HG03139 (cell line): ENCODE measurements around the gene CLIP4.

Source experiments
- ATAC-seq: cut with Tn5 transposase; IDR thresholded peaks from one replicate; pipeline ENCODE4 v1.9.1; 2021; ENCODE audit not compliant: unreplicated experiment

CLIP4 gene

DNA sequence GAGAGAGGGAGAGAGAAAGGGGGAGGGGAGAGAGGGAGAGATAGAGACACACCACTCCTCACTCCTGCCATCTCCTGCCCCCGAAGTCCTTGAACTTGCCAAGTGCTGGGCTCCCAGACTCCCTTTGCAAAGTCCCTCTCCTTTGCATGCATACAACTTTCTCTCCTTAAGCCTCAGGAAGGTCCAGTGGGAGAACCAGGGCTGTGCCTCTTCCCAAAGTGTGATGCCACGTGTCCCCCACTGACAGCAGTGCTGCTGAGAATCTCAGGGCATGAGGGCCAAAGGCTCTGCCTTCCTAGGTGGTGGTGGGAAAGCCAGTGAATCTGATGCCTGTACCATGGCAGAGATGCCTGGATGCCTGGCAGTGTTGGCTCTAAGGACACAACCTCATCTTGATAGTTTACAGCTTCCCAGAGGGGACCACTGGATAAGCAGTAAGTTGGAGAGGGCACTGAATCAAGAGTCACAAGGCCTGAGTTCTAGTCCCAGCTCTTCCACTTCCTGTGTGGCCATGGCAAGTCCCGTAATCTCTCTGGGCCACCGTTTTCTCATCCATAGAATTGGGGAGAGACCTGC lies 103.4 kb downstream of the CLIP4 start:
- ATAC-seq, result no peak

DNA sequence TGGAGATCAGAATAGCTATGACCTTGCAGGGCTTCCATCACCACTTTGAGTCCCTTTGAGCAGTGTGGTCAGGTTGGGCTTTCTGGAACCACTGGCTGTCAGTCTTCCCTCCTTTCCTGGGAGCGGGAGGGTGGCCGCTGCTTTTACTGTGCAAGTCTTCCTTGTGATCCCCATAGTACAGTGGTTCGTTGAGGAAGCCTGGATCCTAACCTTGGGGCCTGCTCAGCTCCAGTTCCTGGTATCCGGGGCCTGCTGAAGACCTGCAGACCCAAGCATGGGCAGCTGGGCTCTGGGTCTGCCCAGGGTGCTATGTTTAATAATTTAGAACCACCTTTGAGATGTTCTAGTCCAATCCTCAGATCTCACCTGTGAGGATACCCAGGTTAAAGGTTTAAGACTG lies 104.2 kb downstream of the CLIP4 start:
- no peak for ATAC-seq

DNA sequence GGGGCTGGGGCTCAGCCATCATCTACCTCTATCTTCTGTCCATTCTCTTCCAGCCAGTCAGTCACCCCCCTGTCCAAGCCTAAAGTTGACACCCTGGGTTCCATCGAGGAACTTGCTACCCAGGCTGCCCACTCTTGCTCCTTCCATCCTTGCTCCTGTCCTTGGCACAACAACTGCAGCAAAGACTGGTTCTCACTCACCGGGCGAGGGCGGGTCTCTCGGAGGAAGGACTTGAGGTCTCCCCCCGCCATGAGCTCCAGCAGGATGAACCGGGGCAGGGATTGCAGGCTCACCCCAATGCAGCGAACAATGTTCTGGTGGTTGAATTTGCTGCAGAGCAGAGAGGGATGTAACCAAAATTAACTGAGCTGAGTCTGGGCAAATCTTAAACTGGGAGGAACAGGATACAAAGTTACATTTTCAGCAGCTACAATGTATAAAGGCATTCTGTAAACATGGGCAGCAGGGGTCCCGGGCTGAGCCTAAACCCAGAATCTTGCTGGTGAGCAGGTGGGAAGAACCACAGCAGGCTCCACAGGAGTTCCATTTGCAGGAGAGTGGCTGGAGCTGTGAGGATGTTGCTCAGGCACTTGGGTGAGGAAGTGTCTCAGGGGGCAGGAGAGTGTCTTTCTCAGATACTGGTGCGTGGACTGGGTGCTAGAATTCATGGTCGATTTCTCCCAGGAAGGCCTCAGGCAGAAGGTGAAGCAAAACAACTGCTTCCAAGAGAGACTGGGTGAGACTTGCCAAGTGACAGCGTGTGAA lies 105.5 kb downstream of the CLIP4 start:
- ATAC-seq, result no peak

DNA sequence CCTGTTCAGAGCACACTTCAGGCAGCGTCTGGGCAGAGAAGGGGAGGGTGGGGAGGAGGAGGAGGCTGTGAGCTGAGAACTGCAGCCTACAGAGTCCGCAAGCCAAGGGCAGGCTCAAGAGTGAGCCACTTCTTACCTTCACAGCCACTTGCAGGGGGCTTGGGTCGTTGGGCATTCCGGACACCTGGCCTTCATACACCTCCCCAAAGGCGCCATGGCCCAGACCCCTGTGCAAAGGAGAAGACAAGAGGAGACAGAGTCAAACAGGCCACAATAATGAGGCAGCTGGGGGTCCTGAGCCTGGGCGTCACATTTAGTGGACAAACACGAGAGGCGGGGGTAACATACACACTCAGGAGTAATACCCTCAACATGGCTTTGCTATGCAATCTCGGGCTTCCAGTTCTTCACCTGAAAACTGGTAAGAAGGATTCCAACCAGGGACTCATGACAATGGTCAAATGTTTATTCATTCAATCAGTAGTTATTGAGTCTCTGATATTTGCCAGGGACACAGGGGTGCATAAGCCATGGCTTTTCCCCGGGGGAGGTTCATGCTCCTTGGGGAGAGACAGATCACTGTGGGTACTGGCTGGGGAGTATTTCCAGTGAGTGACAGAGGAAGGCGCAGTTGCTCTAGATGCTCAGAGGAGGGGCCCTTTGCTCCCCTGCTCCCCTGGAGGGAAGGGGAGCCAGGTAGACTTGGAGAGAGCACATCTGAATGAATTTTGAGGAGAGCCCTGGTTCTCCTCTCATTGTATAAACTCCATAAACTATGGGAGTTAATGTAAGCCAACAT lies 107.4 kb downstream of the CLIP4 start:
- ATAC-seq, result no peak

DNA sequence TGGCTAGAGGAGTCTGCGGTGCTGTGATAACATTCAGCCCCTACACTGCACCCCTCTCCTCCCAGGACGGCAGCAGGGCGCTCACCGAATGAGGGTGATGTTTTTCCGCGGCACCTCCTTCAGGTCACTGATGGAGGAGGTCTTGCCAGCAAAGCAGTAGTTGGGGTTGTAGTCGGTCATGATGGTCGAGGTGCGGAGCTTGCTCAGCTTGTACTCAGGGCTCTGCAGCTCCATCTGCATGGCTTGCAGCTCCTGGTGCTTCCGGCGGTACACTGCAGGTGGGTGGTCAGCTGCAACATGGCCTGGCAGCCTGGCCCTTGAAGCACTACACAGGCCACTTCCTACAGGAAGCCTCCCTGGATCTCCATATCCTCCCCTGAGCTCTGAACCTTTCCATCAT lies 108.0 kb downstream of the CLIP4 start:
- no peak for ATAC-seq

DNA sequence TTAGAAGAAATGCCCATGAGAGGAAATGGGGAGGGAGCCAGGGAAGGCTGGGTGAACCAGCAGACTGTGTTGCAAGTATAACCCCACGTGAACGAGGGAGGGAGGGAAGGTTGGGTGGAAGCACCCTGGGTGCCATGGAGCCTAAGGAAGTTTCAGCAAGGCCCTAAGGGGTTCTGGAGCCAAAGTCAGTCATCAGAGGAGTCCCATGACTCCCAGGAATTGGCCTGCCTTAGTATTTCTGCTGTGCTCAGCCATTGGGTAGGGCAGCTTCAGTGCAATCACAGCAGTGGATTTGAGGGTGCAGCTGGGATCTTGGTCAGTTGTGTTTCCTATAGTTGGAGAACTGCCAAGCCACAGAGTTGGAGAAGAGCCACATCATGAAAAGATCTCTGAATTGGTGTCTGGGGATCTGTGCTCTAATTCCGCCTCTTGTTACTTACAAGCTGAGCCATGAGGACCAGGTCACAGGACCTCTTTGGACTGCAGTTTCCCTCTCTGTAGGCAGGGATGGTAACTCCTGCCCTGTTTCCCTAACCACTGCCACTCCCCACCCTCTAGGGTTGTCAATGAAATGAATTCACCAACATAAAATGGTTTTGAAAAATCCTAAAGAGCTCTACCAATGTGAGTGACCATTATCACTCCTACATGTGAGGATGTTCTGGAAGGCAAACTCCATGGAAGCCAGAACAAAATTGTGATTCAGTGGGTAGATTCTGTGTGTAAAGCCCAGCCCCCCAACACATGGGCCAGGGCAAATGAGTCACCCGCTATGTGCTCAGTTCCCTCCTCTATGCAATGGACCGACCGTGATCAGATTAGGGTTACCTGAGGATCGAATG lies 108.9 kb downstream of the CLIP4 start:
- no peak for ATAC-seq

DNA sequence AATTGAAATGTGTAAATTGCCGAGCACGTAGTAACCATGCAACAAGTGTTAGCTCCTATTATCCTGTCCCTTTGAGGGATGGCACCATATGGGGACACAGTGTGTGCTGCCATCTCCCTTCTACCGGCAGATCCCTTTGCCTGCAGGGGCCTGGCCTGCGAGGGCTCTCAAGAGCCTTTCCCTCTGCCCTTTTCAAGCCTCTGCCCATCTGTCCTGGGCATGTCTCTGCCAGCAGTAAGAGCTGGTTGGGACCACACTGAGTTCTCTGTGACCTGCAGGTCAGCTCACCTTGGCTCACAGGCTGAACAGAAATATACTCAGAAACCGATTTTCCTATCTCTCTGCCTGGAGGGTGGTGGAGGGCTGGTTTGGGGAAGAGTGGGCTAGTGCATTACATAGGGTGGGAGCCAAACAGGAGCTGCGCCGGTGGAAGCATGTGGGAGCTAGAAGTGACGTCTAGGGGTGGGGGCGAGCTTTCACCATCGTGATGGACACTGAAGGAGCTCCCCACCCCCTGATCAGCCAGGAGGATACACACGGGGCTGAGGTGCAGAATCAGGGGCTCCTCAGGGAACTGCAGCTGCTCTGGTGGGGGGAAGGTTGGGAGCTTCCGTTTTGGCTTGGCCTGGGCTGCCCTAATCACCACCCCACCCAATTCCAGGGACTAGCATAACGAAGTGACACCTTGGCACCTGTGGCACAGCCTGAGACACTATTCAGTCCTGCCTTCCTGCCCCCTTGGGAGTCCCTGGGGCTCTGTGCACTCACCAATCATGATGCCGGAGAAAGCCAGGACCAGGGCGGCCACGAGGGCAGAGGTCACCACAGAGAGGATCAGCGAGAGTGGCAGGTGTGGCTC lies 109.7 kb downstream of the CLIP4 start:
- no peak for ATAC-seq

DNA sequence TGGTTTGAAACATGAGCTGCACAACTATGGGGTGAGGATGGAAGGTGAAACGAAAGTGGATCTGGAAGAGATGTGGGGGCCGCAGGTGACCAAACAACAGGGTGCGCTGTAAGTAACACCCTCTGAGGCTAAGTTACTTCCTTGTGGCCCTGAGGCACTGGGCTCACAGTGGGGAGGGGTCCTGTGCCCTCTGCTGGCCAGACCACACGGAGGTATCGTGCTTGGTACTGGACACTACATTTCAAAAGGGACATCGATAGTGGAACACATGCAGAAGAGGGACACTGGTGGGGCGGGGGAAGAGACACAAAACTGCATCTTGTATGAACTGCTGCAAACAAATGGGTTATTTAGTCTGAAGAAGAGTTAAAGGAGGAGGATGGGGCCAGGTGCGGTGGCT lies 110.6 kb downstream of the CLIP4 start:
- ATAC-seq, result no peak

DNA sequence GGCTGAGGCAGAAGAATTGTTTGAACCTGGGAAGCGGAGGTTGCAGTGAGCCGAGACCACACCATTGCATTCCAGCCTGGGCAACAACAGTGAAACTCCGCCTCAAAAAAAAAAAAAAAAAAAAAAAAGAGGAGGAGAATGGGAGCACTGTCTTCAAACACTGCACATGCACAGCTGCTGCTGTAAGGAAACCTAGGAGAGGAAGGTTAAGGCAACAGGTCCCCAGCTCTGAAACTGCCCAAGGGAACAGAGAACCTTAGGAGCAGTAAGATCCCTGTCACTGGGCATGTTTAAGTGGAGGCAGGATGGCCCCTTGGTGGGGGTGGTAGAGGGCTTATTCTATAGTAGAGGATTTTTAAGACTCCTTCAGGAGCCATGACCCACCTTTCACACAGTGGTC lies 111.2 kb downstream of the CLIP4 start:
- no peak for ATAC-seq

DNA sequence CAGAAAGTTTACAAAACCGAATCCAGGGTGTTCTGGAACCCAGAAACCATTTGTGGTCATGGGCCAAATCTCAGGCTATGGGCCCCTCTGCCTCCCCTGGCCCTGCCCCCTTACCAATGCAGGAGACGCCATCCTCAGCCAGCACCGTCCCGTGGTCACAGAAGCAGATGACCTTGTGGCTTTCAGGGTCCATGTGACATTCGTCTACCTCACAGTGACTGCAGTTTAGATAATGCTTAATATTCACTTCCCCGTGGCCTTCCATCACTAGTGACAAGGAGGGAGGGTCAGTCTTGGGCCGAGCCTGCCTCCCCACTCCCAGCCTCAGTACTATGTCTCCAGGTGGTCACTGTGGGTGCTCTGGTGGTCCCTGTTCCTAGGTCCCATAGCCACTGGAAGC lies 111.6 kb downstream of the CLIP4 start:
- no peak for ATAC-seq

DNA sequence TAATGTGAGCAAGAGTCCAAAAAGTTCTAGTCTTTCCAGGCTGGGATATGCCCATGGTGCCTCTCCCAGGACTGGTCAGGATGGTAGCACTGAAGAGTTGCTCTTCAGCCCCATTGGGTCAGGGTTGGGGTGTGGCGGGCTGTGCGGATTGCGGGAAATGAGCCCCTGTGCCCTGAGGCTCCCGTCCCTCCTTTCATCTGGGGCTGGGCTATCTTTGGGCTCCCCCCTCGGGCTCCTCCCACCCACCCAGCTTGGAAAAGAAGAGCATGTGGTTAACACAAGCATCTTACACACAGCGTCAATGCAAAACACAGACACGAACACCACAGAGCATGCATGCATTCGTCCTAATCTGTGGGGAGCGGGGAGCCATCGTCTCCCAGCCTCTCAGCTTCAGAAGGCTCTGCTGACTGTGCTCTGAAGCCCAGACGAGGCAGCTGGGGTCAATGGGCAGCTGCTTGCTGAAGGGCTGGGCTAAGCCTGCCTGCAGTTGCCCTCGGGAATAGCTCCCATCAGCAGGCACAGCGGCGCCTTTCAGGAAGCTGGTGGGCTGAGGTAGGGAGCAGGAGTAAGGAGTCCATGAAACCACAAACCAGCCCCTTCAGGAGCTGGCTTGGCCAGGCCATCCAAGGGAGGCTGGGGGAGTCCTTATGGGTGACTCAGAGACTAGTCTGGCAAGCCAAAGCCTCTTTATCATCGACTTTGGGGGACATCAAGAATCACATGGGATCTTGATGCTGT lies 112.9 kb downstream of the CLIP4 start:
- ATAC-seq, result no peak

DNA sequence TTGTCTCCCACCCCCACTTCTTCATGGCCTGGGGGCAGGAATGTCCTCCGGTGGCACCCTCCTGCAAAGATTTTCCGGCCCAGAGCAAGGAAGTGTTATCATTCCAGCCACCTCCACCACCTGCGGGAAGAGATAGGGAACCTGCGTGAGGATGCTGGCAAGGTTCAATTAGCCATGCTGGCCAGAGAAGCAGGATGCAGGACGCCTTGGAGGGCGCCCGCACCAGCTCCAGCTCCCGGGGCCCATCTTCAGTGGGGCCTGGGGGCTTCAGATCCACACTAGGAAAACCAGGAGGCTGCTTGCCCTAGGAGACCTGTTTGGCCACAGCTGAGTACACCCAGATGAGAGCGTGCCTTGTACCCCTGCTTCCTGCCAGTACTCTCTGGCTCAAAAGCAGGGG lies 113.7 kb downstream of the CLIP4 start:
- ATAC-seq, result no peak

DNA sequence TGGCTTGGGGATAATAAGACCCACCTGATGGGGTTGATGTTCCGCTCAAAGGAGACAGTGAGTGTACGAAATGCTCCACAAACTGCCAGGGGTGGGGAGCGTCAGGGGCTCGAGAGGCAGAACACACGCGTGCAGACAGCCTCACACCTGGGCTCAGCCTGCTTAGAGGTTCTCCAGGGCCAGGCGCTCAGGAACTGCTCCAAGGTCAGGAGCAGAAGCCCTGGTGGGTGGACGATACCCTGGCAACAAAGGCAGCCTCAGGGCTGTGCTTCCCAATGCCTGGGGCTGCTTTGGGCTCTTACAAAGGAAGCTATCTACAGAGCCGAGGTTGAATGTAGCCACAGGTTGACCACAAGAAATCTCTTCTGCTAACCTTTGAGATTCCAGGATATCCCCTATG lies 114.4 kb downstream of the CLIP4 start:
- ATAC-seq, result no peak

DNA sequence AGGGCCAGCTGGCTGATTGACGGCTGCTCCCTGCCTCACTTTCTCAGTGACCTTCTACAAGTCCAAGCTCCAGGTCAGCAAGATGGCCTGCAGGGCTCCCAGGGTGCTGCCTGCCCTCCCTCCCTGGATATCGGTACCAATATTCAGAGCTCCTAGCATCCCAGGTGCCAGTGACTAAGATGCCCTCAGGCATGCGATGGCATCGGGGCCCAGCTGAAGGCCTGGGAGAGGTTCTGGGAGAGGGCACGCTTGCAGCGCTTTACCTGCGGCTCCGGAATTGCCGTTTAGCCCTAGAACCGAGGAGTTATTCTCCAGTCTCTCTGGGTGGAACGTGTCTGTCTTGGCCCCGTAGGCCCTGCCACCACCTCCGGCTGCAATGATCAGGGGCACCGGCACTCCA lies 116.8 kb downstream of the CLIP4 start:
- no peak for ATAC-seq

DNA sequence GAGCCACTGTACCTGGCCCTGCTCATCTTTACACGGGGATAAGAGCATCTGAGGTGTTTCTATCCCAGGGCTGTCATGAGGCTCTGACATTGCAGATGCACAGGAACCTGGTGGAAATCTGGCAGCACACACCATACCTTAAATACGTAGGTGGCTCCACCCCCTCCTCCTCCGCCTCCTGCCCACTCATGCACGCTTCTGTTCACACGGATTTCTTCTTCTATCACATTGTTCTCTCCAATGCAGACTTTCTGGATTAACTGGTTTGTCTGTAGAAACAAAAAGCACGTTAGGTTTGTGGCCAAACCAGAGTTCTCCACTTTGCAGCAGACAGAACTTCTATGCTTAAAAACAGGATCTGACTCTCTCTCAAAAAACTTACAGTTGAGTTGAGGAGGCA lies 118.2 kb downstream of the CLIP4 start:
- ATAC-seq, result no peak

DNA sequence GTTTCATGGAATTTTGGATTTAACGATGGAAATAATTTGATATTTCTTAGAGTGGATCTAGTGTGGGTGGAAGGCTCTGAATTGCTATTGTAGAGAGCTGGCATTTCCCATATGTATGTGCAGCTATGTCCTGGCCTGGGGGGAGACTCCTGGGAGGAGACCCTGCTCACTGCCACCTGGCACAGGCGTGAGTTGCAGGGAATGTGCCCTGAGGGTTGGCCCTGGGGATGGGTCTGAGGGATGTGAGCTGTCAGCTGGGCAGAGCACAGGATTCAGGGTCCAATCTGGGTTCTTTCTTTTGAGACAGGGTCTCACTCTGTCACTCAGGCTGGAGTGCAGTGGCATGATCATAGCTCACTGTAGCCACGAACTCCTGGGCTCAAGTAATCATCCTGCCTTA lies 120.2 kb downstream of the CLIP4 start:
- no peak for ATAC-seq

DNA sequence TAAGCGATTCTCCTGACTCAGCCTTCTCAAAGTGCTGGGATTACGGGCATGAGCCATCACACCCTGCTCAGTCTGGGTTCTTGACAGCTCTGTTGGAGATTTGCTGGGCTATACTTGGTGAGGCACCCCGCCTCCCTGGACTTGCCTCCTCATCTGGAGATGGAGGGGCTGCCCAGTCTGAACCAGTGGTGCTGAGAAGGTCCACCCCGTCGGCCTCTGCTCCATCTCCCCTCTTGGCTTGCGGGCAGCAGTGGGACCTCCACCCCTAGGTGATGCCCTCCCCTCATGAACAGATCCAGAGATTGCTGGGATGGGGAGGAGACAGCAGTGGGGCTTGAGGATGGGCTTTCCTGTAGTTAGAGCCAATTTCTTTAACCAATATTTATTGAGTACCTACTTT lies 120.9 kb downstream of the CLIP4 start:
- no peak for ATAC-seq

DNA sequence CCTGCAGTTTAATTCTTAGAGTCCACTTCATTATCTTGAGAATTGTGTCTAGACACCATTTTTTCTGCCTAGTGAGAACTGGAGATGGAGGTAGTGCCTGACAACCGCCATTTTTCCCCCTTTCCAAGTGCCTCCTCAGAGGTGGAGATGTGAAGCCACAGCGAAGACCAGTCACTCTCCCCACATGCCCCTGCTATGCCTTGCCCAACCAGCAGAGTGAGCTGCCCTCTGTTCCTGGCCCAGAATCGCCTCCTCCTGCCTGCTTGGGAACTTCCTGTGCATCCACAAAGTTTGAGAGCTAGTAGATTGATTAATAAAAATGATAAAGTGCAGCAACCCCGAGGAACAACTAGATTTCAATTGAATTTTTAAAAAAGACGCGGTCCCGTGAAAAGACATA lies 123.3 kb downstream of the CLIP4 start:
- no peak for ATAC-seq
